ENCODE results near the gene TRIP11. TPM values are rescaled to one million over a fixed set of nuclear protein-coding genes. Genes with fewer than 3 reads are reported as not detected.

TRIP11 gene
- total RNA-seq, 1 donor from 2014 or later, result 28.4 TPM

GRCh38 chr14:91945751-91946621 lies 93.9 kb downstream of the TRIP11 start:
- Mint-ChIP-seq H3K27me3 (ENCODE audit: insufficient read depth, low read depth) (peaks cover 30% of the 10 kb centered on the region), H3K27ac (no peak overlapping the region), H3K36me3 (no peaks in the 10 kb centered on the region), H3K4me3 (peak overlapping the region; percentile 48), H3K9me3 (no peaks in the 10 kb centered on the region), H3K4me1 (peaks cover 17% of the 10 kb centered on the region)
- TF ChIP-seq EZH2 (IDR thresholded peaks at IDR 0.05) (no peak), CTCF (IDR thresholded peaks at IDR 0.05) (no peak), EZH2phosphoT487 (IDR thresholded peaks at IDR 0.05) (no peak)
- Histone ChIP-seq H3K9ac (no peak overlapping the region), H3F3A (ENCODE audit: low read depth) (peaks cover 15% of the 10 kb centered on the region), H3K27ac (no peak overlapping the region), H3K36me3 (no peaks in the 10 kb centered on the region), H3K27me3 (peaks cover 69% of the 10 kb centered on the region), H3K9me3 (ENCODE audit: low read depth) (no peaks in the 10 kb centered on the region), H3K4me3 (no peak overlapping the region), H4K20me1 (ENCODE audit: low read depth) (peaks cover 4% of the 10 kb centered on the region), H3K79me2 (ENCODE audit: low read depth) (no peaks in the 10 kb centered on the region), H3K4me2 (no peak overlapping the region), H2AFZ (replicated peaks) (no peak overlapping the region), H3K4me1 (no peaks in the 10 kb centered on the region)
- no peak for DNase-seq (ENCODE audit: low spot score)

GRCh38 chr14:91942946-91943345 lies 96.9 kb downstream of the TRIP11 start:
- no peak overlapping the region for H3K9ac ChIP-seq
- Mint-ChIP-seq H3K9me3 (no peaks in the 10 kb centered on the region), H3K36me3 (no peaks in the 10 kb centered on the region), H3K4me1 (peaks cover 12% of the 10 kb centered on the region), H3K27me3 (ENCODE audit: insufficient read depth, low read depth) (peaks cover 26% of the 10 kb centered on the region), H3K4me3 (no peak overlapping the region), H3K27ac (no peak overlapping the region)
- DNase-seq (ENCODE audit: low spot score), result no peak
- no peak overlapping the region for H2AFZ ChIP-seq (replicated peaks)
- H3K4me1 ChIP-seq, result no peaks in the 10 kb centered on the region
- H3K4me2 ChIP-seq, result no peak overlapping the region
- H3K27me3 ChIP-seq, result peaks cover 39% of the 10 kb centered on the region
- H3K27ac ChIP-seq, result no peak overlapping the region
- H3K36me3 ChIP-seq, result no peaks in the 10 kb centered on the region
- TF ChIP-seq CTCF (IDR thresholded peaks at IDR 0.05) (no peak), EZH2phosphoT487 (IDR thresholded peaks at IDR 0.05) (no peak), EZH2 (IDR thresholded peaks at IDR 0.05) (no peak)
- peaks cover 15% of the 10 kb centered on the region for H3F3A ChIP-seq (ENCODE audit: low read depth)
- no peaks in the 10 kb centered on the region for H3K9me3 ChIP-seq (ENCODE audit: low read depth)
- no peak overlapping the region for H3K4me3 ChIP-seq
- peaks cover 4% of the 10 kb centered on the region for H4K20me1 ChIP-seq (ENCODE audit: low read depth)
- H3K79me2 ChIP-seq (ENCODE audit: low read depth), result no peaks in the 10 kb centered on the region

DNA sequence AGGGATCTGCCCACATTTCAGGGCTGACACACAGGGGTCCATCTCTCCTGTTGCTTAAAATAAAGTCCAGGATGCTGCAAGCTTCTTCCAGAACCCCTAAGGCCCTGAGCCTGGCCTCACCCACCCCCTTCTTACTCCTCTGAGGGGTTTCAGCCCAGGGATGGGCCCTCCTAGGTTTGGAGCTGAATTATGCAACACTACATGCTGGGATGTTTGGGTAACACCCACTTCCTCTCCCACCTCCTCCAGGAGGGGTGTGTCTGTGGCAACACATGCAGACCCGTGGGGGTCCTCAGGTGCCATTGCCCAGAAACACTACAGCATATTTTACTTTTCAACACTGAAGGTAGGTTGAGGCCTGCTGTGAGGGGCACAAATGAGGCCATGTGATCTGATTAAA lies 97.7 kb downstream of the TRIP11 start:
- no peak overlapping the region for H3K27ac ChIP-seq
- peaks cover 4% of the 10 kb centered on the region for H4K20me1 ChIP-seq (ENCODE audit: low read depth)
- no peak for DNase-seq (ENCODE audit: low spot score)
- H3K79me2 ChIP-seq (ENCODE audit: low read depth), result no peaks in the 10 kb centered on the region
- H3K36me3 ChIP-seq, result no peaks in the 10 kb centered on the region
- peaks cover 31% of the 10 kb centered on the region for H3K27me3 ChIP-seq
- peaks cover 12% of the 10 kb centered on the region for H3K4me1 Mint-ChIP-seq
- H3K9me3 ChIP-seq (ENCODE audit: low read depth), result no peaks in the 10 kb centered on the region
- no peak overlapping the region for H3K9ac ChIP-seq
- no peak for TF ChIP-seq EZH2 (IDR thresholded peaks at IDR 0.05)
- TF ChIP-seq CTCF (IDR thresholded peaks at IDR 0.05), result no peak
- no peak for TF ChIP-seq EZH2phosphoT487 (IDR thresholded peaks at IDR 0.05)
- H3K27me3 Mint-ChIP-seq (ENCODE audit: insufficient read depth, low read depth), result peaks cover 22% of the 10 kb centered on the region
- H3K4me3 Mint-ChIP-seq, result no peak overlapping the region
- H3K36me3 Mint-ChIP-seq, result no peaks in the 10 kb centered on the region
- H3K4me1 ChIP-seq, result no peaks in the 10 kb centered on the region
- no peak overlapping the region for H2AFZ ChIP-seq (replicated peaks)
- H3K4me3 ChIP-seq, result no peak overlapping the region
- no peak overlapping the region for H3K27ac Mint-ChIP-seq
- H3F3A ChIP-seq (ENCODE audit: low read depth), result peaks cover 14% of the 10 kb centered on the region
- no peak overlapping the region for H3K4me2 ChIP-seq
- no peaks in the 10 kb centered on the region for H3K9me3 Mint-ChIP-seq
